A673 (cell line): ENCODE data around the gene ZNF524. TPM values are rescaled to one million over a fixed set of nuclear protein-coding genes. Genes with fewer than 3 reads are reported as not detected.

ENCODE experiments used
- BruUV-seq: library from RNA; stranded (reverse); fragments of 400-500 nt; replicated peaks from 2 replicates; lab custom pipeline; 2021; lab: Mats Ljungman, UMichigan
- CTCF ChIA-PET: fragments of 300-600 bp; sonication (Branson Sonifier 250); formaldehyde crosslinking; loops from one replicate; lab custom pipeline; 2022; ENCODE audit warnings: antibody characterized with exemption; lab: Charles Lee
- POLR2A ChIA-PET: fragments of 300-600 bp; sonication (Branson Sonifier 250); formaldehyde crosslinking; loops from one replicate; lab custom pipeline; 2022; ENCODE audit warnings: antibody characterized with exemption; ENCODE audit not compliant: low non-redundant PET; lab: Charles Lee
- DNase-seq: peaks from one replicate; pipeline ENCODE4 v3.0.0-alpha.2; 2015; ENCODE audit warnings: low spot score
- H3K27ac ChIP-seq: fragments of 200-600 bp; sonication (generic); 2 replicates; pipeline ENCODE4 v1.5.1; 2016; ENCODE audit warnings: mixed run types, low read depth, mild to moderate bottlenecking, mixed read lengths, antibody characterized with exemption, low read length; ENCODE audit not compliant: poor library complexity, severe bottlenecking
- H3K27me3 ChIP-seq: fragments of 200-600 bp; sonication (generic); replicated peaks from 2 replicates; pipeline ENCODE4 v1.6.1; 2017; ENCODE audit warnings: mixed run types, low read depth, mild to moderate bottlenecking, mixed read lengths, antibody characterized with exemption, low read length; ENCODE audit not compliant: insufficient read depth, poor library complexity
- H3K36me3 ChIP-seq: fragments of 200-600 bp; sonication (generic); 2 replicates; pipeline ENCODE4 v1.6.1; 2016; ENCODE audit warnings: mixed run types, mild to moderate bottlenecking, mixed read lengths, antibody characterized with exemption, low read length; ENCODE audit not compliant: insufficient read depth, poor library complexity, severe bottlenecking
- H3K4me1 ChIP-seq: fragments of 200-600 bp; sonication (generic); 2 replicates; pipeline ENCODE4 v1.6.1; 2017; ENCODE audit warnings: mixed run types, mild to moderate bottlenecking, mixed read lengths, antibody characterized with exemption, low read length; ENCODE audit not compliant: insufficient read depth, poor library complexity, severe bottlenecking
- H3K4me3 ChIP-seq: fragments of 200-600 bp; sonication (generic); 2 replicates; pipeline ENCODE4 v1.5.1; 2016; ENCODE audit warnings: low read depth, mixed run types, mild to moderate bottlenecking, mixed read lengths, low read length; ENCODE audit not compliant: poor library complexity, severe bottlenecking
- H3K9me3 ChIP-seq: fragments of 200-600 bp; sonication (generic); 2 replicates; pipeline ENCODE4 v1.6.1; 2016; ENCODE audit warnings: mixed run types, low read depth, mild to moderate bottlenecking, mixed read lengths, antibody characterized with exemption, low read length; ENCODE audit not compliant: poor library complexity, severe bottlenecking
- CTCF ChIP-seq: fragments of 300-800, 200-600 bp; sonication (generic); conservative IDR thresholded peaks from 2 replicates; pipeline ENCODE4 v1.5.1; 2017; ENCODE audit warnings: low read depth, mild to moderate bottlenecking, antibody characterized with exemption, low read length, moderate library complexity, mixed read lengths
- EZH2 ChIP-seq: fragments of 200-600 bp; sonication (generic); IDR thresholded peaks from 2 replicates; pipeline ENCODE4 v1.6.1; 2017; ENCODE audit warnings: borderline replicate concordance, low read depth, mild to moderate bottlenecking, mixed read lengths, antibody characterized with exemption, low read length; ENCODE audit not compliant: poor library complexity, severe bottlenecking
- intact Hi-C: fragments of 100-400 bp; cut with micrococcal nuclease; formaldehyde crosslinking; loops from one replicate; pipeline ENCODE4 v1.10.0; 2022; ENCODE audit not compliant: unreplicated experiment
- total RNA-seq: library from RNA; stranded (reverse); gene quantifications from 2 replicates; pipeline ENCODE4 v1.2.3, GENCODE V29; 2021

ZNF524 gene
- total RNA-seq, 1 experiment from 2014 or later = 7.5 TPM

DNA sequence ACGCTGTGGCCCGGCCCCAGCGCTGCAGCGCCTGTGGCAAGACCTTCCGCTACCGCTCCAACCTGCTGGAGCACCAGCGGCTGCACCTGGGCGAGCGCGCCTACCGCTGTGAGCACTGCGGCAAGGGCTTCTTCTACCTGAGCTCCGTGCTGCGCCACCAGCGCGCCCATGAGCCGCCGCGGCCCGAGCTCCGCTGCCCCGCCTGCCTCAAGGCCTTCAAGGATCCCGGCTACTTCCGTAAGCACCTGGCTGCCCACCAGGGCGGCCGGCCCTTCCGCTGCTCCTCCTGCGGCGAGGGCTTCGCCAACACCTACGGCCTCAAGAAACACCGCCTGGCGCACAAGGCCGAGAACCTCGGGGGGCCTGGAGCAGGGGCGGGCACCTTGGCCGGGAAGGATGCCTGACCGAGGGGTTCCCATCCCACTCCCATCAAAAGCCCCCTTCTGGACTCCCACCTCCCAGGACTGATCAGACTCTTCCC lies 16.3 kb downstream of the ZNF524 start:
- CTCF ChIA-PET = no interaction called here
- no peak overlapping the region for H3K4me3 ChIP-seq
- POLR2A ChIA-PET = no interaction called here
- H3K27ac ChIP-seq = no peak overlapping the region
- intact Hi-C loops = no loop called here
- TF ChIP-seq EZH2 = no peak
- TF ChIP-seq CTCF = no peak
- no TSS peak for BruUV-seq
- no peaks in the 10 kb centered on the region for H3K4me1 ChIP-seq
- no peaks in the 10 kb centered on the region for H3K9me3 ChIP-seq
- H3K36me3 ChIP-seq = peaks cover 29% of the 10 kb centered on the region
- no peak for DNase-seq
- no peaks in the 10 kb centered on the region for H3K27me3 ChIP-seq

DNA sequence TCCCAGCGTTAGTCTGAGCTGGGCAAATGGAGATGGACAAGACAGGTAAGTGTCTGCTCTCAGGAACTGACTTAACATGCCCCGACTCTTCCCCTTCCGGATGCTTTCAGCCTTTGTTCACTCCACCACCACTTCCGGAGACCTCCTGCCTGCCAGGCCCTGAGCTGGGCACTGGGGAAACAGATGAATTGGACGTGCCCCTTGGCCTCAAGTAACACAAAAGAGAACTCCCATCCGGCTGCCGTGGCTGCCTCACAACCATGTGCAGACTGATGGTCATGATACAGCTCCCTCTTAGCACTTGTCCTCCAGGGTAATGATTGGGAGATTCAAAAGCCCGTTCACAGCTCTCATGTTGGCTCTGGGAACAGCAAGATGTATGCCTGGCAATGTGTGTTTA lies 17.3 kb downstream of the ZNF524 start:
- intact Hi-C loops = no loop called here
- no TSS peak for BruUV-seq
- Histone ChIP-seq H3K36me3 (peaks cover 29% of the 10 kb centered on the region), H3K4me3 (no peak overlapping the region), H3K27ac (no peak overlapping the region), H3K27me3 (no peaks in the 10 kb centered on the region), H3K4me1 (no peaks in the 10 kb centered on the region), H3K9me3 (no peaks in the 10 kb centered on the region)
- TF ChIP-seq CTCF = no peak
- TF ChIP-seq EZH2 = no peak
- CTCF ChIA-PET = no interaction called here
- POLR2A ChIA-PET = no interaction called here
- DNase-seq = no peak

GRCh38 chr19:55618426-55618825 lies 18.3 kb downstream of the ZNF524 start:
- CTCF ChIA-PET = interaction anchor here (0.6 kb wide), 1 partner anchor 14 kb away, joined by 7 read pairs; no protein-coding TSS in a partner anchor
- intact Hi-C loops = no loop called here
- no peaks in the 10 kb centered on the region for H3K4me1 ChIP-seq
- H3K27me3 ChIP-seq = no peaks in the 10 kb centered on the region
- H3K36me3 ChIP-seq = peaks cover 29% of the 10 kb centered on the region
- no peak overlapping the region for H3K4me3 ChIP-seq
- DNase-seq = no peak
- TF ChIP-seq CTCF = no peak
- no peak for TF ChIP-seq EZH2
- BruUV-seq = no TSS peak
- H3K27ac ChIP-seq = no peak overlapping the region
- POLR2A ChIA-PET = interaction anchor here (0.8 kb wide), 1 partner anchor 14 kb away, joined by 6 read pairs; no protein-coding TSS in a partner anchor
- H3K9me3 ChIP-seq = no peaks in the 10 kb centered on the region
